Prostate gland (tissue), 2 donors: ENCODE results near the gene TMEM26.

Experiments used
- POLR2A ChIP-seq: fragments of 450-650 bp; IDR thresholded peaks from one replicate; pipeline ENCODE4 v1.6.1; 2016; ENCODE audit warnings: antibody characterized with exemption, mild to moderate bottlenecking
- POLR2AphosphoS5 ChIP-seq: sonication (generic); formaldehyde crosslinking; IDR thresholded peaks from one replicate; pipeline ENCODE4 v1.6.1; 2017; ENCODE audit warnings: antibody characterized with exemption
- TF ChIP-seq, protein P1 (sequence below), 4 experiments: fragments of 200-600 bp in 2 of 4; fragments of 450-650 bp in 2 of 4; sonication (generic) in 2 of 4; IDR thresholded peaks; 1 replicate in 3 of 4; 2 replicates in 1 of 4; pipeline ENCODE4 v1.5.1; 2016 to 2019; ENCODE audit warnings: antibody characterized with exemption in 4 of 4, mild to moderate bottlenecking in 2 of 4, moderate library complexity in 2 of 4

- TF ChIP-seq, protein P1, sequence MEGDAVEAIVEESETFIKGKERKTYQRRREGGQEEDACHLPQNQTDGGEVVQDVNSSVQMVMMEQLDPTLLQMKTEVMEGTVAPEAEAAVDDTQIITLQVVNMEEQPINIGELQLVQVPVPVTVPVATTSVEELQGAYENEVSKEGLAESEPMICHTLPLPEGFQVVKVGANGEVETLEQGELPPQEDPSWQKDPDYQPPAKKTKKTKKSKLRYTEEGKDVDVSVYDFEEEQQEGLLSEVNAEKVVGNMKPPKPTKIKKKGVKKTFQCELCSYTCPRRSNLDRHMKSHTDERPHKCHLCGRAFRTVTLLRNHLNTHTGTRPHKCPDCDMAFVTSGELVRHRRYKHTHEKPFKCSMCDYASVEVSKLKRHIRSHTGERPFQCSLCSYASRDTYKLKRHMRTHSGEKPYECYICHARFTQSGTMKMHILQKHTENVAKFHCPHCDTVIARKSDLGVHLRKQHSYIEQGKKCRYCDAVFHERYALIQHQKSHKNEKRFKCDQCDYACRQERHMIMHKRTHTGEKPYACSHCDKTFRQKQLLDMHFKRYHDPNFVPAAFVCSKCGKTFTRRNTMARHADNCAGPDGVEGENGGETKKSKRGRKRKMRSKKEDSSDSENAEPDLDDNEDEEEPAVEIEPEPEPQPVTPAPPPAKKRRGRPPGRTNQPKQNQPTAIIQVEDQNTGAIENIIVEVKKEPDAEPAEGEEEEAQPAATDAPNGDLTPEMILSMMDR (IDR thresholded peaks at IDR 0.05), result no peak
- TF ChIP-seq POLR2AphosphoS5, result no peak
- TF ChIP-seq POLR2A, result no peak
Measured at GRCh38 chr10:61452655-61453641, at the start of gene TMEM26.
